AG09309 (cell line): ENCODE measurements around the gene KLHL14.

Source experiments
- DNase-seq: peaks from one replicate; pipeline ENCODE4 v3.0.0-alpha.2; 2010; ENCODE audit warnings: low read depth
- H3K4me3 ChIP-seq: 2 replicates; pipeline ENCODE4 v1.5.1; 2011; ENCODE audit warnings: mild to moderate bottlenecking, low read depth, low read length, moderate library complexity; ENCODE audit not compliant: control insufficient read depth
- TF ChIP-seq, protein P1 (sequence below): IDR thresholded peaks from 2 replicates; pipeline ENCODE4 v1.5.1; 2011; ENCODE audit warnings: mild to moderate bottlenecking, low read depth, low read length, inconsistent platforms; ENCODE audit not compliant: insufficient read depth, control insufficient read depth; ENCODE audit errors: missing control alignments

KLHL14 gene

GRCh38 chr18:32750328-32750727 lies 22.5 kb downstream of the KLHL14 start:
- H3K4me3 ChIP-seq, result no peak overlapping the region
- no peak for DNase-seq
- TF ChIP-seq, protein P1, sequence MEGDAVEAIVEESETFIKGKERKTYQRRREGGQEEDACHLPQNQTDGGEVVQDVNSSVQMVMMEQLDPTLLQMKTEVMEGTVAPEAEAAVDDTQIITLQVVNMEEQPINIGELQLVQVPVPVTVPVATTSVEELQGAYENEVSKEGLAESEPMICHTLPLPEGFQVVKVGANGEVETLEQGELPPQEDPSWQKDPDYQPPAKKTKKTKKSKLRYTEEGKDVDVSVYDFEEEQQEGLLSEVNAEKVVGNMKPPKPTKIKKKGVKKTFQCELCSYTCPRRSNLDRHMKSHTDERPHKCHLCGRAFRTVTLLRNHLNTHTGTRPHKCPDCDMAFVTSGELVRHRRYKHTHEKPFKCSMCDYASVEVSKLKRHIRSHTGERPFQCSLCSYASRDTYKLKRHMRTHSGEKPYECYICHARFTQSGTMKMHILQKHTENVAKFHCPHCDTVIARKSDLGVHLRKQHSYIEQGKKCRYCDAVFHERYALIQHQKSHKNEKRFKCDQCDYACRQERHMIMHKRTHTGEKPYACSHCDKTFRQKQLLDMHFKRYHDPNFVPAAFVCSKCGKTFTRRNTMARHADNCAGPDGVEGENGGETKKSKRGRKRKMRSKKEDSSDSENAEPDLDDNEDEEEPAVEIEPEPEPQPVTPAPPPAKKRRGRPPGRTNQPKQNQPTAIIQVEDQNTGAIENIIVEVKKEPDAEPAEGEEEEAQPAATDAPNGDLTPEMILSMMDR, result no peak

GRCh38 chr18:32749809-32750208 lies 23.0 kb downstream of the KLHL14 start:
- DNase-seq, result no peak
- TF ChIP-seq, protein P1, result no peak
- no peak overlapping the region for H3K4me3 ChIP-seq

DNA sequence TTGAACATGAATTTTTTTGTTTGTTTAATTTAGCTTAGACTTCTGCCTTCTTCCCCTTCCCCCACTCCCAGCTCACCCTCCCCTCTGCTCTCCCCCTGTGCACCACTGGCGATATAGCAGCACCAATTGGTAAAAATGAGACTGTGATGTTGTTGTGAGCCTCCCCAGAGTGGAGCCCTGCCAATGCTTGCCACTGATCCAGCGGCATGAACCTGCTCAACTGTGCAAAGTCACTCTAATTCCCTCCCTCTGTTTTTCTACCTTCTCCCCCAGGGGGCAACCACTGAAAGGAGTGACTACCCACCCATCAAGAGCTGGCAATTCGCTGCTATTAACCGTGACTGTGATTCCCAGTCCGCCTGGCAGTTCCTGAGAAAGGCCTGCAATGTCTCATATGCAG lies 30.2 kb downstream of the KLHL14 start:
- no peak for DNase-seq
- no peak overlapping the region for H3K4me3 ChIP-seq
- TF ChIP-seq, protein P1, result no peak

- no peak for DNase-seq
- no peak overlapping the region for H3K4me3 ChIP-seq
- TF ChIP-seq, protein P1, result no peak
Measured at GRCh38 chr18:32735781-32736180, 37.0 kb downstream of the KLHL14 start.

GRCh38 chr18:32734442-32734841 lies 38.4 kb downstream of the KLHL14 start:
- TF ChIP-seq, protein P1, result no peak
- H3K4me3 ChIP-seq, result no peak overlapping the region
- DNase-seq, result no peak

DNA sequence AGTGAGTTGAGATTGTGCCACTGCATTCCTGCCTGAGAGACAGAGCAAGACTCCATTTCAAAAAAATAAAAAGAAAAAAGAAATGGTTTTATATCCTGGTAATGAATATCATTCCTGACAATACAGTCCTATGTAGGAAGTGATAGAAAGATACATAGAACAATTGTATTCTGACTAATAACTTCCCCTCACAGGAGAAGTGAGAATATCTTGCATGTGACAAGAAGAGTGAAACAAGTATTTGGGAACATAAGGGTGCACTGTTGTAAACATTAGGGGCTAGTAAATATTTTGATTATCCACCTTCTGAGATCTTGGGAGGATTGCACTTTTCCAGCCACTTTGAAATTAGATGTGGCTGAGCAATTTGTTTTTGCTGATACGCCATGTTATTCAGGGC lies 40.7 kb downstream of the KLHL14 start:
- no peak overlapping the region for H3K4me3 ChIP-seq
- TF ChIP-seq, protein P1, result no peak
- no peak for DNase-seq

GRCh38 chr18:32730620-32731091 lies 42.2 kb downstream of the KLHL14 start:
- peak overlapping the region; percentile 27 for H3K4me3 ChIP-seq
- DNase-seq, result no peak
- TF ChIP-seq, protein P1, result no peak
